Epithelial cell of proximal tubule (primary cell): ENCODE measurements around the gene CDKN2B-AS1. TPM values are rescaled to one million over a fixed set of nuclear protein-coding genes. Genes with fewer than 3 reads are reported as not detected.

ENCODE experiments used
- DNase-seq: peaks from one replicate; pipeline ENCODE4 v3.0.0-alpha.2; 2011; ENCODE audit warnings: low read depth
- H3K4me3 ChIP-seq: 2 replicates; pipeline ENCODE4 v1.5.1; 2011; ENCODE audit warnings: low read depth, mild to moderate bottlenecking, low read length
- CTCF ChIP-seq: conservative IDR thresholded peaks from 2 replicates; pipeline ENCODE4 v1.5.1; 2012; ENCODE audit warnings: low read depth, mild to moderate bottlenecking, low read length
- total RNA-seq: library from RNA; depleted of rRNA; stranded (reverse); fragments of >200 nt; gene quantifications from 2 replicates; pipeline ENCODE4 v1.2.3, GENCODE V29; 2015

The CDKN2B-AS1 gene
- total RNA-seq, 1 donor from 2014 or later = not detected

- DNase-seq = no peak
- TF ChIP-seq CTCF = no peak
These were observed 124.4 kb downstream of the CDKN2B-AS1 start for GRCh38 chr9:22118810-22119521.

GRCh38 chr9:22119522-22120158 is 125.0 kb downstream of the CDKN2B-AS1 start:
- H3K4me3 ChIP-seq = no peak overlapping the region
- no peak for DNase-seq
- peak; percentile 81 for TF ChIP-seq CTCF

More at GRCh38 chr9:22118810-22119521, 124.4 kb downstream of the CDKN2B-AS1 start:
- H3K4me3 ChIP-seq = no peak overlapping the region

GRCh38 chr9:22120159-22120549 is 125.6 kb downstream of the CDKN2B-AS1 start:
- no peak for DNase-seq
- no peak for TF ChIP-seq CTCF
- H3K4me3 ChIP-seq = no peak overlapping the region

GRCh38 chr9:22120595-22120994 is 126.0 kb downstream of the CDKN2B-AS1 start:
- no peak for TF ChIP-seq CTCF
- no peak for DNase-seq
- no peak overlapping the region for H3K4me3 ChIP-seq

GRCh38 chr9:22124263-22125011 is 129.8 kb downstream of the CDKN2B-AS1 start:
- DNase-seq = no peak
- H3K4me3 ChIP-seq = no peak overlapping the region
- no peak for TF ChIP-seq CTCF

GRCh38 chr9:22129133-22129532 is 134.5 kb downstream of the CDKN2B-AS1 start:
- DNase-seq = no peak
- no peak overlapping the region for H3K4me3 ChIP-seq
- no peak for TF ChIP-seq CTCF
